ENCODE measurements around the gene ANK2.

- TF ChIP-seq CTCF (optimal IDR thresholded peaks at IDR 0.05 in 1 of 3, IDR thresholded peaks at IDR 0.05 in 1 of 3, conservative IDR thresholded peaks at IDR 0.05 in 1 of 3; ENCODE audit: extremely low read depth in 1 of 3, insufficient read depth in 2 of 3, low read length in 3 of 3) (no peak), EZH2 (IDR thresholded peaks at IDR 0.05; ENCODE audit: low read length) (no peak)
Measured at GRCh38 chr4:113086172-113086695, 36.8 kb downstream of the ANK2 start.
